Regular cardiac myocyte (primary cell): ENCODE data around the gene PKP3. TPM values are rescaled to one million over a fixed set of nuclear protein-coding genes. Genes with fewer than 3 reads are reported as not detected.

Experiments used
- total RNA-seq: library from RNA; depleted of rRNA; stranded (reverse); fragments of >200 nt; gene quantifications from 2 replicates; pipeline ENCODE4 v1.2.3, GENCODE V29; 2014

Gene PKP3, protein sequence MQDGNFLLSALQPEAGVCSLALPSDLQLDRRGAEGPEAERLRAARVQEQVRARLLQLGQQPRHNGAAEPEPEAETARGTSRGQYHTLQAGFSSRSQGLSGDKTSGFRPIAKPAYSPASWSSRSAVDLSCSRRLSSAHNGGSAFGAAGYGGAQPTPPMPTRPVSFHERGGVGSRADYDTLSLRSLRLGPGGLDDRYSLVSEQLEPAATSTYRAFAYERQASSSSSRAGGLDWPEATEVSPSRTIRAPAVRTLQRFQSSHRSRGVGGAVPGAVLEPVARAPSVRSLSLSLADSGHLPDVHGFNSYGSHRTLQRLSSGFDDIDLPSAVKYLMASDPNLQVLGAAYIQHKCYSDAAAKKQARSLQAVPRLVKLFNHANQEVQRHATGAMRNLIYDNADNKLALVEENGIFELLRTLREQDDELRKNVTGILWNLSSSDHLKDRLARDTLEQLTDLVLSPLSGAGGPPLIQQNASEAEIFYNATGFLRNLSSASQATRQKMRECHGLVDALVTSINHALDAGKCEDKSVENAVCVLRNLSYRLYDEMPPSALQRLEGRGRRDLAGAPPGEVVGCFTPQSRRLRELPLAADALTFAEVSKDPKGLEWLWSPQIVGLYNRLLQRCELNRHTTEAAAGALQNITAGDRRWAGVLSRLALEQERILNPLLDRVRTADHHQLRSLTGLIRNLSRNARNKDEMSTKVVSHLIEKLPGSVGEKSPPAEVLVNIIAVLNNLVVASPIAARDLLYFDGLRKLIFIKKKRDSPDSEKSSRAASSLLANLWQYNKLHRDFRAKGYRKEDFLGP
- 2.1 and 2.8 TPM in 2 replicates for total RNA-seq

DNA sequence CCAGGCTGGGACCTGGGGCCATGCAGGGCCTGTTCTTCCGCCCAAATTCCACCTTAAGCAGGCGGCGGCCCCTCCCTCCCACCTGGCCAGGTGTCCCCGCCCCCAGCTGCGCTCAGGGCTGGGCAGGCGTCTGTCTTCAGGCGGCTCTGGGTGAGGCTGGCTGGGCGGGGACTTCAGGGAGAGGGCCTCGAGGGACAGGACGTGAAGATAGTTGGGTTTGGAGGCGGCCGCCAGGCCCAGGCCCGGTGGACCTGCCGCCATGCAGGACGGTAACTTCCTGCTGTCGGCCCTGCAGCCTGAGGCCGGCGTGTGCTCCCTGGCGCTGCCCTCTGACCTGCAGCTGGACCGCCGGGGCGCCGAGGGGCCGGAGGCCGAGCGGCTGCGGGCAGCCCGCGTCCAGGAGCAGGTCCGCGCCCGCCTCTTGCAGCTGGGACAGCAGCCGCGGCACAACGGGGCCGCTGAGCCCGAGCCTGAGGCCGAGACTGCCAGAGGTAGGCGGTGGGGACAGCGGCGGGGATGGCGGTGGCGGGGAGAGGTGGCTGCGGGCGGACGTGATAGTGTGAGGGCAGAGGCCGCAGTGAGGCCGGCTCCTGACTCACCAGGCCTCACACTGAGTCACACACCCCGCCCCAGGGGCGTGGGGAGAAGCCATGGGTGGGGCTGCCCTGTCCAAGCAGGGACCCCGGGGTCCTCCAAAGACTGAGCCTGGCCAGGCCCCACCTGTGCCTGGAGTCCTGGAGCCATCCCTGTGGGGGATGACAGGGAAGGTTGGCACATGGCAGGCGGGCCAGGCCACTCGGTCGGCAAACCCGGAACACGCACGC, at the start of gene PKP3:
Gene PKP3 (plus strand): TSS at position 176 of the 824 bp plus-strand sequence. CDS start 84 bp downstream, at position 260.

DNA sequence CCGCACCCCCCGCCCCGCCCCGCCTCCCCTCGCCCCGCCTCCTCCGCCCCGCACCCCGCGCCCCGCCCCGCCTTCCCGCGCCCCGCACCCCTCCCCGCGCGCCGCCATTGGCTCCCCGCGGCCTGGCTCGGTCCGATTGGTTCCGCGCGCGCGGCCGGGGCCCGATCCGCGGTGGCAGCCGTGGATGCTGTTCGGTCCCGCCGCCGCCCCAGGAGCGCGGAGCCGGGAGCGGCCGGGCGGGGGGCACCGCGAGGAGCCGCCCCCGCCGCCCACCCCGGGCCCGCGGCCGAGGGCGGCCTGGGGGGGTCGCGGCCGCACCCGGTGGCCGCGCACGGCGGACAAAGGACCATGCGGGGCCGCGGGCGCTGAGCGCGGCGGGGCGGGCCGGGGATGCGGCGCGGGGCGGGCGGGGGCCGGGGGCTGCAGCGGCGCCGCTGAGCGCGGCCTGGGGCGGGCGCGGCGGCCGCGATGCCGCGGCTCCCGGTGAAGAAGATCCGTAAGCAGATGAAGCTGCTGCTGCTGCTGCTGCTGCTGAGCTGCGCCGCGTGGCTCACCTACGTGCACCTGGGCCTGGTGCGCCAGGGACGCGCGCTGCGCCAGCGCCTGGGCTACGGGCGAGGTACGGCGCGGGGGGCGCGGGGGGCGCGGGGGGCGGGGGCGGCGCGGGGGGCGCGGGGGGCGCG, 24.5 kb upstream of the PKP3 start, which contains the start of gene B4GALNT4:
Gene B4GALNT4 (plus strand): TSS at position 164 of the 683 bp plus-strand sequence. CDS start 305 bp downstream, at position 469.

DNA sequence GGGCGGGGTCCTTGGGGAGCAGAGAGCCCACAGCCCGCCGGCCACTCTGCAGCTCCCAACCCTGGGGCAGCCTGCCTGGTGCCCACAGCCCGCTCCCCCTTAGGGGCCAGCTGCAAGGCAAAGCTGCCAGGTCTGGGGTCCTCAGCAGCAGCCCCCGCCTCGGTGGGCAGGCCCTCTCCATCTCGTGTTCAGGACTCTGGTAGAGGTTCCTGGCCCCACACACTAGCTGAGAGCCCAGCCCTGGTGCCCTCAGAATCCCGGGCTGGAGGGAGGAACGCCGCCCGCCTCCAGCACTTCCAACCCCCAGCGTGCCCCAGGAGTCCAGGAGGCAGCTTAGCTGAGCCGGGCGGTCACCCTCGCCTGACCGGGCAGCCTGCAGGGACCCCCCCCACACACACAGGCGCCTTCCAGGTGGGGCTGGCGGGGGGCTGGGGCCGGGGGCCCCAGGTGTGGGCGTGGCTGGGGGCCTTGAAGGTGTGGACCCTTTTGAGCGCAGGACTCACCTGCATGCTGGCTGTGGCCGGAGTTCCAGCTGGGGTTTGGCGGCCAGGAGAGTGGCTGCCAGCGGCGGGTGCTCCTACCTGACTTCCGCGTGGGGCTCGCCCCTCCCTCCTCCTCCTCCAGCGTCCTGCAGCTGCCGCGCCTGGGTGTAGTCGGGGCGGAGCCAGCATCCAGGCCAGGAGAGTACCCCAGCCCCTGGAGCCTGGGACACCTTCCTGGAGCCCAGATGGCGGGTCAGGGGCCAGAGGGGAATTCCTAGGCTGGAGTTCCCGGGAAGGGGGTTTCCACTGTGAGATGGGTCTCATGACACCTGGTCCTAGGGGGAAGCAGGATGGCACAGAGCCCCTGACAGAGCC, 47.6 kb downstream of the PKP3 start, which contains the start of gene ANO9:
Gene ANO9 (minus strand): TSS at position 594 of the 857 bp plus-strand sequence. CDS start 85 bp downstream, at position 509.

DNA sequence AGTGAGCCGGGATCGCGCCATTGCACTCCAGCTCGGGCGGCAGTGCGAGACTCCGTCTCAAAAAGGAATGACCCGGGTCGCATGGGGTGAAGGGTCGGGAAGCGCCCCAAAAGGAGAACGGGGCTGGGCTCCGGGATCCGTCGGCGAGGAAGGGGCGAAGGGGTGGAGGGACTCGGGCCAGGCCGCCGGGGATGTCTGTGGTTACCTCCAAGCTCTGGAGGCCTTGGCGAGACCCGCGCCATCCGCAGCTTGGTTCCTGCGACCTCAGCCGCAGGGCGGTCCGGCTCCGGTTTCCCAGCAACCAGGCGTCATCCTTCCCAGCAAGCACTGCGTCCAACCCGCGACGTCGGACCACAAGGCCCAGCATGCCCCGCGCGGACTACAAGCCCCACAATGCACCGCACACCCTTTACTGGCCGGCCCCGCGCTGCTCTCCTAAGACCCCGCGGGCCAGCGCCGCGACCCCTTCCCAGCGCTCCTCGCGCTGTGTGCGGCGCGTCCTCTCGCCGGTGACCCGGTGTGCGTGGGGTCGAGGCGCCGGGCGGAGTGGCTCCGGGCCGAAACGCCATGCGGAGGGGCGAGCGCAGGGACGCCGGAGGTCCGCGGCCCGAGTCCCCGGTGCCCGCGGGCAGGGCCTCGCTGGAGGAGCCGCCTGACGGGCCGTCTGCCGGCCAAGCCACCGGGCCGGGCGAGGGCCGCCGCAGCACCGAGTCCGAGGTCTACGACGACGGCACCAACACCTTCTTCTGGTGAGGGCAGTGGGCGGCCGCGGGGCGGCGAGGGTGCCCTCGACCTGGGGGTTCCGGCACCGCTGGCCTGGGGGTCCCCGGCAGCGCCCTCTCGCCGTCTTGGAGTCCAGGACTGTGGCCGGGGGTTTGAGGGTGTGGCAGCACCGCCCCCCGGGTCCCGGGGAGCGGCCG, 56.1 kb downstream of the PKP3 start, which contains the start of gene PTDSS2:
Gene PTDSS2 (plus strand): TSS at position 391 of the 920 bp plus-strand sequence. CDS start 177 bp downstream, at position 568.

Other genes with a start within 250 kb of the PKP3 start
- not detected in 2 replicates for gene SCGB1C1, start 201.1 kb upstream of the PKP3 start, total RNA-seq
- gene BET1L, start 186.8 kb upstream of the PKP3 start, total RNA-seq: 16.6 and 19.0 TPM in 2 replicates
- 148 and 153 TPM in 2 replicates for gene RIC8A, start 186.5 kb upstream of the PKP3 start, total RNA-seq
- gene SIRT3, start 157.9 kb upstream of the PKP3 start, total RNA-seq: 5.9 and 7.9 TPM in 2 replicates
- 104 and 229 TPM in 2 replicates for gene PSMD13, start 157.2 kb upstream of the PKP3 start, total RNA-seq
- gene NLRP6, start 115.8 kb upstream of the PKP3 start, total RNA-seq: not detected in 2 replicates
- 3.3 and 9.6 TPM in 2 replicates for gene PGGHG, start 105.1 kb upstream of the PKP3 start, total RNA-seq
- gene IFITM5, start 94.7 kb upstream of the PKP3 start, total RNA-seq: not detected in 2 replicates
- gene IFITM2, start 86.4 kb upstream of the PKP3 start, total RNA-seq: 14.4 and 15.0 TPM in 2 replicates
- 7.1 and 10.7 TPM in 2 replicates for gene IFITM1, start 80.2 kb upstream of the PKP3 start, total RNA-seq
- 28.6 and 32.7 TPM in 2 replicates for gene IFITM3, start 73.3 kb upstream of the PKP3 start, total RNA-seq
- 1.4 and 1.9 TPM in 2 replicates for gene B4GALNT4, start 24.7 kb upstream of the PKP3 start, total RNA-seq
- gene SIGIRR, start 20.8 kb downstream of the PKP3 start, total RNA-seq: 11.3 and 18.6 TPM in 2 replicates
- gene ANO9, start 47.8 kb downstream of the PKP3 start, total RNA-seq: not detected in 2 replicates
- gene PTDSS2, start 56.1 kb downstream of the PKP3 start, total RNA-seq: 31.9 and 45.2 TPM in 2 replicates
- gene RNH1, start 113.0 kb downstream of the PKP3 start, total RNA-seq: 187 and 255 TPM in 2 replicates
- 33.8 and 108 TPM in 2 replicates for gene HRAS, start 141.4 kb downstream of the PKP3 start, total RNA-seq
- gene LRRC56, start 143.3 kb downstream of the PKP3 start, total RNA-seq: 0.38 and 0.56 TPM in 2 replicates
- gene LMNTD2, start 166.5 kb downstream of the PKP3 start, total RNA-seq: under 0.01 and 0.85 TPM in 2 replicates
- gene RASSF7, start 166.8 kb downstream of the PKP3 start, total RNA-seq: 5.9 and 6.2 TPM in 2 replicates
- gene PHRF1, start 182.3 kb downstream of the PKP3 start, total RNA-seq: 22.3 and 28.4 TPM in 2 replicates
- gene IRF7, start 221.7 kb downstream of the PKP3 start, total RNA-seq: 6.3 and 7.9 TPM in 2 replicates
- not detected in 2 replicates for gene CDHR5, start 230.7 kb downstream of the PKP3 start, total RNA-seq
- gene SCT, start 233.0 kb downstream of the PKP3 start, total RNA-seq: not detected in 2 replicates
- gene DRD4, start 243.1 kb downstream of the PKP3 start, total RNA-seq: not detected in 2 replicates